A172 (cell line): Measurements from ENCODE around the gene TBL1X. TPM values are rescaled to one million over a fixed set of nuclear protein-coding genes. Genes with fewer than 3 reads are reported as not detected.
"Not testable (repeated sequence)": the region's sequence is repeated elsewhere in the genome, so short reads cannot be mapped to it uniquely, and the experiment has no call there.

Experiments used
- DNase-seq: peaks from one replicate; pipeline ENCODE4 v3.0.0-alpha.2; 2015; ENCODE audit warnings: low spot score
- total RNA-seq: library from RNA; depleted of rRNA; stranded (reverse); fragments of >200 nt; shearing (Covaris generic); gene quantifications from 2 replicates; pipeline ENCODE4 v1.2.3, GENCODE V29; 2014

The TBL1X gene
- total RNA-seq, 1 experiment from 2014 or later: 4.5 TPM

DNA sequence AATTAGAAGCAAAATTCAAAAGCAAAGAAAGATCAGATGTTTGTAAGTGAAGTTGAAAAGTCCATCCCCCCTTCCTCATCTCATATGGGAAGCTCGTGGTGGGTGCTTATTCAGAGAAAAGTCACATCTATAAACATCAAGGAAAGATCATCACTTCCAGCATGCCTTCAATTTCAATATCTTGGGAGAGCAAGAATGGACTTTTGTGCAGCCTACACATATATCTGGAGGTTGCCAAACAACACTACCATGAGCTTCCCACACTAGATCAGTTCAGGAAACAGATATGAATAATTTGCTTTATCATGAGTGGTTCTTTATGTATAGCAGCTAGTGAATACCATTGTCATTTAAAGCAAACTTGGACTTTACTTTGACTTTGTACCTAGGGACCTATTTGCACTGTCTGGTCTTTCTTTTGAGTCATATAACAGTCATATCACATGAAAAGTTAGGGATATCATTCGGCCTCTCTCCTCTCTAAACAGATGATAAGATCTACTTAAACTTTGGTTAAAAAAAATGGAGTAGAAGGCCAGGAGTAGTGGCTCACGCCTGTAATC, 5.6 kb upstream of the TBL1X start:
- no peak for DNase-seq

DNA sequence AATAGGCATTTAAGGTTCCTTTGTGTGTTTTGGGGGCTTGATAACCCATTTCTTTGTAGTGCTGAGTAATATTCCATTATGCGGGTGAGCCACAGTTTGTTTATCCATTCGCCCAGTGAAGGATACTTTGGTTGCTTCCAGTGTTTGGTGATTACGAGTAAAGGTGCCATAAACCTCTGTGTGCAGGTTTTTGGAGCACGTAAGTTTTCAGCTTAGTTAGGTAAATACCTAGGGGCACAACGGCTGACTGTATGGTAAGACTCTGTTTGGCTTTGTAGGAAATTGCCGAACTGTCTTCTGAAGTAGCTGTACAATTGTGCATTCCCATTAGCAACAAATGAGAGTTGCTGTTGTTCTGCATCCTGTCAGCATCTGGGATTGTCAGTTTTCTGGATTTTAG, 3.8 kb upstream of the TBL1X start:
- DNase-seq: no peak

DNA sequence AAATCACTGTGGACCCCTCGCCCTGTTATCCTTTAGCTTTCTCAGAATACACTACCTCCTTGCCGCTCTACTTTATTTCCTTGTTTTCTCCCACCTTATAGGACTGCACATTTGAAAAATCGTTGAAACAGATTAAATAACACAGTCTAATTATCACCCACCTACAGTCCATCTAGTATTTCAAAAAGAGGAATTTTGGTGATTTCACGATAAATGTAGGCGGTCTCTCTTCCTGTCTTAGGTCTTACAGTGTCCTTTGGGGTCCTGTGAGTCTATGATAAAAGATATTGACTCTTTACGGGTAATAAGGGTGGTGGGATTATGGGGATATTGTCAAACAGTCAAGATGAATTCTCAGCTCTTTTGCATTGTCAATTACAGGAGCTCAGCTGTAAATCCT, 2.4 kb upstream of the TBL1X start:
- DNase-seq: no peak

DNA sequence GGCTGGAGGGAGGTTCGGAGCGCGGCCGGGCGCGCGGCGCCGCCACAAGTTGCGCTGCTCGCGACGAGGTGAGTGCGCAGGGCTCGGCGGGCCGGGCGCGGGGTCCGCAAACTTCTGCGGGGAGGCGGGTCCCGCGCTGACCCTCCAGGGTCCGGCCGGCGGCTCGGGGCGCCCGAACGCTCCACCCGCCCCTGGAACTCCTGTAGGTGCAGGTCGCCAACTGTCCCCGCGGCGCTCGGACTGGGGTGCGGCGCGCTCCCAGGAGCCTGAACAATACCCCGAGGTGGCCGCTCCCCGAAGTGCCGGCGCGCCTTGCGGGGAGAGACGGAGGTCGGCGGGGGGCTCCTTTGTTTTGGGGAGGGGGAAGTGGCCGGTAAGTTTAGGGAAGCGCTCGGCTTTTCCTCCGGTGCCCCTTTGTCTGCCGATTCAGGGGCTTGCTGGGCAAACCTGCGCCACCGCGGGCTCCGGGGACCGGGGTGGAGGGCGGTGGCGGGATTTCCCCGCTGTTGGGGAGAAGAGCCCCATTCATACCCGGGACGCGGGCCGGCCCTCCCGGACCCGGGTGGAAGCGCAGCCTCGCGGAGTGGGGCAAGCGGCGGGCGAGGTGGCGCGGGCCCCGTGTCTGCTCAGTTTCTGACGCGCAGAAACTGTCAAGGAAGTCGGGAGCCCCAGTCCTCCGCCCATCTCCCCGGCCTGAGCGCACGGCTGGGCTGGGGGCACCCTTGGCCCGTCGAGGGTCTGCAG, 694 bp downstream of the TBL1X start:
- no peak for DNase-seq

DNA sequence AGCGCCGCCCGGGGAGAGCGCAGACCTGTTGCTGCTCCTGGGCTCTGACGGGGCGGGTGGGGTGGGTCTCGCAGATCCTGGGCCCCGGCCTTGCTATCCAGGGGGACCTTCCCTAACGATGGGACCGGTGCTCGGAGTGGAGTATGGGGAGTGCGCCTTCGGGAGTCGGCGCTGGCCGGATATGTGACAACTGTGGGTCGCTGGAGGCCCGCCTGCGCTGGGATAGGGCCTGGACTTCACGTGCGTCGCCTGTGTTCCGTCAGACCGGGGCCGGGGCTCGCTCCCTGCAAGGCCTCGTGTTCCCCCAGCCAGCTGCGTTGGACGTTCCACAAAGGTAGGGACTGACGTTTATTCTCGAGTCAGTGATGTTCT, 1.3 kb downstream of the TBL1X start:
- DNase-seq: no peak

DNA sequence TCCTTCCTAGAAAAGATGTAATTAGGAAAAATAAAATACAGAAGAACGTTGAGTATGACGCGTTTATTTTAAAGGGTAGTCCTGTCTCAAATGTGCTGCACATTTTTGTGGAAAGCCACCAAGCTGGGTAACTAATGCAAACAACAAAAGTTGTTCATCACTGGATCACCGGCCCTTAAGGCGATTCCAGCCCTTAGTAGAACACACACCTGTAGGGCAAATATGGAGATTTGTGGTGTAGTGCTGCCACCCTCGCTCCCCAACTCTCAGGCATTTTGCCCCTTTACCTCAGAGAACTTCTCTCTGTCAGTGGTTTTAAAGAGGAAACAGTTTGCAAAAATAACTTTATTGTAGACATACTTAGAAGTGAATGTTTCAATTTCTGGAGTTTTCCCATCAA, 1.9 kb downstream of the TBL1X start:
- no peak for DNase-seq

DNA sequence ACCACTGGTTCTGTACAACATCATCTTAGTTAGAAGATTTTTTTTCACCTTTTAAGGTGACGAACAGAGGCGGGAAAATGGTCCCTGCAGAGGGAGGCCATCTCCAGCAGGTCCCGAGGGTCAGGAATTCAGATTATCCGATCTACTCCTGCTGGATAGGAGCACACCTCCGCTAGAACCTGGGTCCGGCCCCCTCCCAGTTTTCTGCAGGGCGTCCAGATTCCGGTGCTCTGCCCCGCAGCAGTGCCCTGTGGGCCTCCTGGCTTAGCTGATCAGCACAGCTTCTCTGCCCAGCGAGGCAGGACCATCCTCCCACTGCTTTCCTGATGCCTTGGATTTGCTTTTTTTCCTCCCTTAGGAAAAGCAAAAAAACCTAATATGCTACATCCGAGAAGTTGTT, 2.3 kb downstream of the TBL1X start:
- DNase-seq: no peak

DNA sequence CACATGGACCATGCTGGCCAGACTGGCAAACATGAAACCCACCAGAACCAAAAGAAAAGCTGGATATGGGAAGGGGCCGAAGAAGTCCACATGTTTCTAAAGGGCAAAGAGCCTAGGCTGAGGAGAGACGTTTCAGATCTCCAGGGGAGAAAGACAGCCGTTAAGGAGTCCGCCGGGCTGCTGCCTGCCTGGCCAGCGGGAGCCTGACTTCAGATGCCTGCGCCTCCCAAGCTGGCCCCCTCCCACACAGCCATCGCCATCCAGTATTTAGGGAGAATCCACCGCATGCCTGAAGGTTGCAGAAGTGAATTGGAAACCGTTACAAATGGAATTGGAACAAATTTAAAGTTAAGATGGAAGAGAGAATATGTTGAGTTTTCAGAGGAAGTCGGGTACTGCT, 2.9 kb downstream of the TBL1X start:
- DNase-seq: no peak

DNA sequence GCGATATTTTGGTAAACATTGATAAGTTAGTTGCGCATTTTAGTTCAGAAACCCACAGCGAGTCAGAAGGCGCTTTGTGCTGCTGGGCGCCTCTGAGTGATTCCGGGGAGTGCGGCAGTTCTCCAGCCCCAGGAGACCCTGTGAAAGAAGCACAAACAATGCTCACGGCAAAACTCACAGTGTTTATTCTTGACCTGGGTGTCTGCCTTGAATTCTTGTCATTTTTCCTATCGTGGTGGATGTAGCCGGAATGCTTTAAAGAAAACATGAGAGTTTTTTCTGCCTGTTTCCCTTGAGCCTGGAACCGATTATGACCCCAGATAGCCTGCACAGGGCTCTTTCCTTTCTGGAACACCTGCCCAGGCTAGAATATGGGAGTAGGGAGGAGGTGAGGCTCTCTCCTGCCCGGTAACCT, 6.7 kb downstream of the TBL1X start:
- DNase-seq: no peak

DNA sequence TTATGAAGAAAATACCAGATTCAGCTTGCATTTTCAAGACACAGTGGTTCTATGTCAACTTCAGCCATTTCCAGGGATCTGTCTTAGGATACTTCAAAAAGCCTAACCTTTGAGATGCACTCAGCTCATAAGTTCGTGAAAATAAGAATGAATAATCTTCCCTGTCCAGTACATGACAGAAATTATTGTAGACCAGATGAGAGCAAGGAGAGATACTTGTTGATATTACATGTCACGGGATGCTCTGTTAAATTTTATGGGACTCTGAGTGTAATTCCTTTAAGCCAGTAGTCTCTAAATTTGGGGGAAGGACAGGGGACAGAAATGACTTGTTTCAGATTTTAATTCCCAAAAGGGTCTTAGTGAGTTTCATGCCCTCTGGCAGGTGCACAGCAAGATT, 8.8 kb downstream of the TBL1X start:
- no peak for DNase-seq

DNA sequence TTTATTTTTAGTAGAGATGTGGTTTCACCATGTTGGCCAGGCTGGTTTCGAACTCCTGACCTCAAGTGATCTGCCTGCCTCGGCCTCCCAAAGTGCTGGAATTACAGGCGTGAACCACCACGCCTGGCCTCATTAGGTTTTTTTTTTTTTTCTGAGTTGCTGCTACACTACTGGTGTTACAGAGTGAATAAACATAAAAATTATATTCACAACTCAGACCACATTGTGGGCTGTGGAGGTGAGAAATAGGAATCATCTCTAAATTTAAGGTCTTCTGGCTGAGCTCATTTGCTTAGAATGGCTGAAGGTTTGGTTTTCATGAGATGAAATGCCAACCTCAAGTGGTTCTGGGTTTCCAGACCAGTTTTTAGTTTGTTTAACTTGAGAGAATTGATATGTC, 10.6 kb downstream of the TBL1X start:
- DNase-seq: not testable (repeated sequence)

DNA sequence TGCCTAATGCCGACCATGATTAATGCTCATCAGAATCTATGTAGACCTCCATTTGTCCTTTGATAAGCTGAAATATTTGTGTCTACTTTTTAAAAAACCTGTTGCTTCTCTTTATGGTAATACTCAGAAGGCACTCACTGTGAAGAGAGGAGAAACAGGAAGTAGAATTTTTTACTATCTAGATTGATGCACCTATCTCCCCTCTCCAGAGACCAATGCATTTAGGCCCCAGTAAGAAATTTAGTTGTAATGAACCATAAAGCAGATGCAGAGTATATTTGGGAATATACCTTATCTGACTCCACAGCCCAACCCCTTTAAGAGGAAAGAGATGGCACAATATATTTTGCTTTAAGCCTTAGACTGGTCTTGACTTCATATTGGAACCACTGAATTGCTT, 11.1 kb downstream of the TBL1X start:
- DNase-seq: no peak

DNA sequence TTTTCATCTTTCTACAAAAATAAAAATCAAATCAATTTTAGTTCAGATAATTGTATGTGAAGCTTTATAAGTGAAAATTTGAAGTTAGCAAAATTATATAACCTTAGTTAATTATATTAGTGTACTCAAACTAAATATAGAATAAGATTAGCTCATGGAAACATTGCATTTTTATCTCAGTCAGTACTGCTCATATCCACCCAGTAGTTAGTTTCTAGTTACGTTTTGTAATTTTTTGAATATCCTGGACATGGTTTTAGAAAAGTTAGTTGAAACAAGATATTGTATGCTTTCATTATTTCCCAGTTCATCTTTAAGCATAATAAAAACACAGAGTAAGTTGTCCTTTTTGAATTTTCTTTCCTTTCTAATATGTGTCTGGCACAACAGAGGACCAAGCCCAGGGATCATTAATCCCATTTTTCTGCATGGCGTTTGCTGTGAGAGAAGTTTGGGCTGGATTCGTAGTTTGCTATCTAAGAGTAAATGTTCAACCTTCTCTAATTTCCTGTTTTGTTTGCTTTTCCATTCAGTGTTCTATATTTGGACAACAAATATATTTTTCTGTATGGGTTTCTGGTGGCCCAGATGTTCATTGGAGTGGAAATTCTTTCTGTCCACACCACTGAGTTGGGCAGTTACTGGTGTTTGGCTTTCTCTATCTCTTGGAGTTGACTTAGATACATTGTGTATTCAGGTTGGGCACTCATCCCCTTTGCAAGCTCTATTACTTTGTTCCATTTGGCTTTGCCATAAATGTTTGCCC, 12.1 kb downstream of the TBL1X start:
- no peak for DNase-seq

DNA sequence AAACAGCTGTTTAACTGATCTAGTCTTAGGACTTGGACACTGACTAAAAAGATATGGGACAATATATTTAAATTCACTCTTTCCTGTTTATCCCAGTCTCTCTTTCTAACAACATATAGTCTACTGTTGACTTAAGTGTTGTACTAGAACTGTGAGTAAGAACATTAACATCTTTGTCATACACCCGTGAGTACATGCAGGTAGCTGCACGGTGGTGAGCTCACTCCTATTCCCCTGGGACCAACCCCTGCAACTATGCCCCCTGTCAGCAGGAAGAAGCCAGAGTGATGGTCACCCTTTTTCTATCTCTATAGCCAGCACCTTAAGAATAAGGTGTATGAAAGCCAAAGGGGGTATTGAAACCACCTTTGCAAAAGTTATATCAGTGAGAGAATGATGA, 17.6 kb downstream of the TBL1X start:
- no peak for DNase-seq

DNA sequence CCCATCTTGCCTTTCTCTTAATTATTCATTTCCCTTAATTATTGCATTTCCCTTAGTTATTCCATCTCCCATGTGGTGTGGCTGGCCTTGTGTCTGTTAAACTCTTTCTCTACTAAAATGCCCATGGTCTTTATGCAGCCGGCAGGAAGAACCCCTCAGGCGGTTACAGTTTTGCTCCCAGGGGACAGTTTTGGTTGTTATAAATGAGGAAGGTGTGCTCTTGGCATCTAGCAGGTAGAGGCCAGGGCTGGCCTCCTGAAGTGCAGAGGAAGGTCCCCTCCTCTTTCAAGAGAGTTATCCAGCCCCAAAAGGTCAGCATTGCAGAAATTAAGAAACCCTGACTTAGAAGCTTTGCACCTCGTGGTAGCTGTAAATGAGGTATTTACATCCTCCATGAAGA, 18.0 kb downstream of the TBL1X start:
- no peak for DNase-seq

DNA sequence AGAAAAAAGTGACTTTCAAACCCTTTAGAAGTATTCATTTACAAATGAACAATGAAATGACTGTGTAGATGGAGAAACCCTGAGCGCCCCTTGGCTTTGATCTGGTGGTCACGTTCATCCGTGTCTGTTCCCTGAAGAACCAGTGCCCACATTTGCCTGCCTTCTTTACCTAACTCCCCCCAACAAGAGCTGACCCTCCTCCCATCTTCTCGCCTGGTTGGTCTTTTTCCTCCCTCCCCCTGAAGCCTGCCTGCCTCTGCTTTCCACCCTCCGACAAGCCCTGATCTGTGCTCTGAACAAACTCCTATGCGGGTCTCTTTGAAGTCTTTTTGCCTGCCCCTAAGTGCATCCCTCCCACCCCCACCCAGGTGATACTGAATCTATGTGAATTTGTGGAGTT, 18.5 kb downstream of the TBL1X start:
- no peak for DNase-seq

DNA sequence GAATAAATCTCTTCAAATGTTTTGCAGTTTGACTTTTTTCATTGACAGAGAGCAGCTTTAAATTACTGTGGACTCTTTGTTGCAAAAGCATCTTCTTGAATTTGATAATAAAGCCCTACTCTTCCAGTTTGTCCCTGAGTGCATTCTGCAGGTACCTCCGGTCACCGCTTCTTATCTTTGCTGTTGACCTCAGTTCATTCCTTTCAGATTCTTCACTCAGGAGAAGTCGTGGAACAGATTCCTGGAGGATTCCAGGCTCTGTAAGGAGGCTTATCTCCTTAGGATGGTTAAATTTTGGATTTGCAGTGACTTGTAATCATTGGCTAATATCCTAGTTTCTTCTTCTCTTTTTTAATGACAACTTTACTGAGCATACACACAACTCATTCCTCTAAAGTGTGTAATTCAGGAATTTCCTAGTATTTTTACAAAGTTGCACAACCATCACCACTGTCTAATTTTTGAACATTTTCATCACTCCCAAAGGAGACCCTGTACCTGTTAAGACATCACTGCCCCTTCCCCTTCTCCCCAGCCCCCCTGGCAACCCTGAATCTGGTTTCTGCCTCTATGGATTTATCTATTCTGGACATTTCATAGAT, 22.0 kb downstream of the TBL1X start:
- DNase-seq: no peak

DNA sequence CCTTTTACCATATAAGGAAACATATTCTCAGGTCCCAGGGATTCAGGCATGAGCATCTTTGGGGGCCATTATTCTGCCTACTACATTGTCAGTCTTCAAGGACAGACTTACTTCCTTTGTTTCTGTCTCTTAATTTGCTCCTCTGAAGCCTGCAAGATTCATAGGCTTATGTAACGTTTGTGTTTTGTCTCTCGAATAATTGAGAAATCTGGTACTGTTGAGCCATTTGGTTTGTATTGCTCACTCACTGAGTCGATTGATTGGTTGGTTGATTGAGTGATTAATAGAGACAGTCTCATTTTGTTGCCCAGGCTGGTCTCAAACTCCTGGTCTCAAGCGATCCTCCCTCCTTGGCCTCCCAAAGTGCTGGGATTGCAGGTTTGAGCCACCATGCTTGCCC, 23.7 kb downstream of the TBL1X start:
- DNase-seq: no peak

DNA sequence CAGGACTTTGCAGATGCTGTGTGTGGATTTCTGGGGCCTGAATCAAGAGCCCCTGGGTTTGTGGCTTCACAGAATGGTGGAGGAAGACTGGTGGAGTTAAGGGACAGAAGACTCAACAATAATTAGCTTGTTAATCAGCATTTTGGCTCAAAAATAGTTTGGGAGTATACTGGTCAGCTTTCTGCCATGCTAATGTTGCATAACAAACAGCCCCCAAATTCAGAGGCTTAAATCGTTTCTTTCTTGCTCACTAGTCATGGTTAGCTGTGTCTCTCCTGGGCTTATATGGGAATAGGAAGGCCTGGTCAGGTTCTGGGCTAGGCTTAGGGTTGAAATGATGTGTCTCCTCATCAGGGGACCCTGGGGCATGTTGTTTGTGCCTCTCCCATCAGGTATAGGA, 24.4 kb downstream of the TBL1X start:
- DNase-seq: no peak

DNA sequence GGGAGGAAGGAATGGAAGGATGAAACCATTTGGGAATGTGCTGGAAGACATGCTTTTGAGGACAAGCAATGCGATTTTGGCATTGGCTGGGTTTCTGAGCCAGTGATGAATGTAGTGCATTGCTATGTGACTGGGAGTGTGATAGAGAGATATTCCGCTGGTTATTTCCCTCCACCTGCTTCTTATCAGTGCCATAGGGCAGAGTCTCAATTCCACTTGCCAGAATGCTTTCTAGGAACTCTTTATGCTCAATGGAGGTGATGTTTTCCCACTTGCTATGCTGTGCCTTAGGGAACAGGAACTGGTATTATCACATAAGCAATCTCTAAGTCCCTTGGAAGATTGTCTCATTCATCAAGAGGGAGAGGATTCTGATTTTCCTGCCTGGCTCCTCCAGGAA, 28.0 kb downstream of the TBL1X start:
- no peak for DNase-seq

DNA sequence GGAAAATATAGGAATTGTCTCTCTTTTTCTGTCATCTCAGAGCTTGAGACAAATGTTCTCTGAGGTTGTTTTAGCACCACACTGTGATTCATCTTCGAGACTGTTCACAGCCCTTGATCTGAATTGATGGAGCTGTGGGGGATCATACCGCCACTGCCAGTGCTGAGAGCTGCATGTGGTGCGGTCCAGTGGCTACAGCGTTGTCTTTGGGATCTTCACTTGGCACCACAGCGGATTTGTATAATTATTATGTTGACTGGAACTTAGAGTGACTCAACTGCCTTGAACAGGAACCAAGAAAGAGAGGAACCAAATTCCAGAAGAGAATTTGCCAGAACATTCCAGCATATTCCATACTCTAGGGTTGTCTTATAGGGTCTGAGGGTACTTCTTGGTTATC, 29.1 kb downstream of the TBL1X start:
- no peak for DNase-seq

DNA sequence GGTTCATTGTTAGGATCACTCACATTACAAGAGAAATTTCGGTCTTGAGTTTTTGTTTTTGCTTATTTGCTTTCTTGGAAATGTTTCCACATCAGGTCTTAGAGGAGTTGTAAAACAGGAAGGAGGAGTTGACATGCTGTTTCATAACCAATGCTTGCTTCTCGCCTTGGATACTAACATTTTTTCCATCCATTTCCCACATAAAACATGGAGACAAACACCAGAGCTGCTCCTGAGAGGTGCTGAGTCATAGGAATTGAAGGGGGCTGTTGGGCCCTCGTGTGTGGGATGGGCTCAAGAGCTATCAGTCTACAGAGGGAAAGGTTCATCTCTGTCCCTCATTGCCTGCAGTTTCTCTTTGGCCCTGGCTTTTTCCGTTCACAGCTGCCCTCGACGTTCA, 29.9 kb downstream of the TBL1X start:
- DNase-seq: no peak

DNA sequence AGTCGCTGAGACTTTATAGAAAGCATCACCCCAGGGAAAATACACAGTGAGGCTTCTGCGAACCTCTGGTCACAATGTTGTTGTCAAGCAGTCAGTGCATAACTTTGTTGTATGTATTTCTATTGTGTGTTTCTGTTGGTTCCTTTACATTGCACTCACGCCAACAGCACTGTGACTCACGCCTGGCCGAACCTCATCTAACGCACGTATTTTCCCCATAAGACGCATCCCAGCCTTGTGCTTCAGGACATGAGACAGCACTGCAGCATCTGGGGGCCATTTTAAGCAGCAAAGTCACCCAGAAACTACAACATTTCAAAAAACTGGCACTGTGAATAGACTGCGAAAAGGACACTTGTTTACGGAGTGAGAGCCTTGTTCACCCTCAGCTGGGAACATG, 30.6 kb downstream of the TBL1X start:
- DNase-seq: no peak
